Erythroblast (primary cell): ENCODE results near the gene HNRNPDL.

Experiments used
- GATA1 ChIP-seq: IDR thresholded peaks from 2 replicates; pipeline ENCODE4 v1.6.1; 2011; ENCODE audit warnings: low read depth, mild to moderate bottlenecking, control low read depth, low read length, moderate library complexity
- POLR2A ChIP-seq: IDR thresholded peaks from 2 replicates; pipeline ENCODE4 v1.6.1; 2011; ENCODE audit warnings: mild to moderate bottlenecking, low read length

DNA sequence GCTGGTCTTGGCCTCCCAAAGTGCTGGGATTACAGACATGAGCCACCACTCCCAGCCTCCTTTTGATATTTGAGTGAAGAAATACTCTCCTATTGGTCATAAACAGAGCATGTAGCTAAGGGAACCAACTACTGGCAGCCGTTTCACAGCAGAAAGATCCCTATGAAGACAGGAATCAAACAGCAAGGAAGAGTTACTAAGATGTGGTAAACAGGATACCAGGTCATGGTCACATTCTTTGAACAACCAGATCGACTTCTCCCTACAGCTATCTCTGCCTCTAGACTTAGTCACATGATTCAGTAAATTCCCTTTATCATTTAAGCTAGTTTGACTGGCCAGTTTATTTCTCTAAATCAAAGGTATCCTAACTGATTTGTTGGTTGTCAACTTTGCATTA lies 47.5 kb downstream of the HNRNPDL start:
- no peak for TF ChIP-seq POLR2A
- no peak for TF ChIP-seq GATA1
